Osteocyte (in vitro differentiated cells): Measurements from ENCODE around the gene OBP2B. TPM values are rescaled to one million over a fixed set of nuclear protein-coding genes. Genes with fewer than 3 reads are reported as not detected.

Experiments
- DNase-seq: peaks from one replicate; pipeline ENCODE4 v3.0.0; 2021; ENCODE audit warnings: mixed read lengths; ENCODE audit not compliant: unreplicated experiment; ENCODE audit errors: extremely low spot score
- H3K27ac Mint-ChIP-seq: one replicate; pipeline ENCODE4 v1.8.0; 2021; ENCODE audit warnings: mild to moderate bottlenecking, mixed read lengths; ENCODE audit not compliant: unreplicated experiment
- H3K27me3 Mint-ChIP-seq: one replicate; pipeline ENCODE4 v1.8.0; 2021; ENCODE audit warnings: mixed read lengths; ENCODE audit not compliant: unreplicated experiment
- H3K36me3 Mint-ChIP-seq: one replicate; pipeline ENCODE4 v1.8.0; 2021; ENCODE audit warnings: mixed read lengths; ENCODE audit not compliant: unreplicated experiment
- H3K4me1 Mint-ChIP-seq: one replicate; pipeline ENCODE4 v1.8.0; 2021; ENCODE audit warnings: mixed read lengths; ENCODE audit not compliant: unreplicated experiment
- H3K4me3 Mint-ChIP-seq: one replicate; pipeline ENCODE4 v1.8.0; 2021; ENCODE audit warnings: mild to moderate bottlenecking, moderate library complexity, mixed read lengths; ENCODE audit not compliant: unreplicated experiment
- H3K9me3 Mint-ChIP-seq: one replicate; pipeline ENCODE4 v1.8.0; 2021; ENCODE audit warnings: mixed read lengths; ENCODE audit not compliant: unreplicated experiment
- total RNA-seq: library from RNA; stranded (reverse); gene quantifications from 2 replicates; pipeline ENCODE4 v1.2.1, GENCODE V29; 2021
- TF ChIP-seq, protein P1 (sequence below): fragments of 200-600 bp; sonication (generic); IDR thresholded peaks from 2 replicates; pipeline ENCODE4 v1.5.0; 2021; ENCODE audit warnings: antibody characterized with exemption, mild to moderate bottlenecking, moderate library complexity

The OBP2B gene
- total RNA-seq, 1 donor from 2014 or later: not detected

DNA sequence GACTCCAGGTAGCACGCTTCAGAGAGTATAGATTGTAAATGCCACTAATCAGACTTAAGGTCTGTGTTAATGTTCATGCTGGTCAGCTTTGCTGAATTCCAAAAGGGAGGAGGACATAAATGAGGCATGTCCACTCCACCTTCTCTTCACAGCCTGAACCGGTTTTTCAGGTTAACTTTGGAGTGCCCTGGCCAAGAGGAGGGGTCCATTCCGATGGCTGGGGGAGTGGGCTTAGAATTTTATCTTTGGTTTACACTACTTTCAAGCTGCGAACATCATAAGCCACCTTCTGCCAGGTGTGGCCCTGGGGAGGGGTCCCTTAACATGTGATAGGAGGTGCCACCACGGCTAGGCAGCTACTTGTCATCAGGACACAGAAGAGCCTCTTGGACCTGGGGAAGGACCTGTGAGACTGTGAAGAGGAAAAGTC, 41.7 kb upstream of the OBP2B start:
- no peaks in the 10 kb centered on the region for H3K4me1 Mint-ChIP-seq
- peaks cover 44% of the 10 kb centered on the region for H3K27me3 Mint-ChIP-seq
- no peak overlapping the region for H3K27ac Mint-ChIP-seq
- H3K36me3 Mint-ChIP-seq: no peaks in the 10 kb centered on the region
- TF ChIP-seq, protein P1, sequence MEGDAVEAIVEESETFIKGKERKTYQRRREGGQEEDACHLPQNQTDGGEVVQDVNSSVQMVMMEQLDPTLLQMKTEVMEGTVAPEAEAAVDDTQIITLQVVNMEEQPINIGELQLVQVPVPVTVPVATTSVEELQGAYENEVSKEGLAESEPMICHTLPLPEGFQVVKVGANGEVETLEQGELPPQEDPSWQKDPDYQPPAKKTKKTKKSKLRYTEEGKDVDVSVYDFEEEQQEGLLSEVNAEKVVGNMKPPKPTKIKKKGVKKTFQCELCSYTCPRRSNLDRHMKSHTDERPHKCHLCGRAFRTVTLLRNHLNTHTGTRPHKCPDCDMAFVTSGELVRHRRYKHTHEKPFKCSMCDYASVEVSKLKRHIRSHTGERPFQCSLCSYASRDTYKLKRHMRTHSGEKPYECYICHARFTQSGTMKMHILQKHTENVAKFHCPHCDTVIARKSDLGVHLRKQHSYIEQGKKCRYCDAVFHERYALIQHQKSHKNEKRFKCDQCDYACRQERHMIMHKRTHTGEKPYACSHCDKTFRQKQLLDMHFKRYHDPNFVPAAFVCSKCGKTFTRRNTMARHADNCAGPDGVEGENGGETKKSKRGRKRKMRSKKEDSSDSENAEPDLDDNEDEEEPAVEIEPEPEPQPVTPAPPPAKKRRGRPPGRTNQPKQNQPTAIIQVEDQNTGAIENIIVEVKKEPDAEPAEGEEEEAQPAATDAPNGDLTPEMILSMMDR: no peak
- H3K4me3 Mint-ChIP-seq: no peak overlapping the region
- peak; percentile 57 for DNase-seq
- peaks cover 3% of the 10 kb centered on the region for H3K9me3 Mint-ChIP-seq

DNA sequence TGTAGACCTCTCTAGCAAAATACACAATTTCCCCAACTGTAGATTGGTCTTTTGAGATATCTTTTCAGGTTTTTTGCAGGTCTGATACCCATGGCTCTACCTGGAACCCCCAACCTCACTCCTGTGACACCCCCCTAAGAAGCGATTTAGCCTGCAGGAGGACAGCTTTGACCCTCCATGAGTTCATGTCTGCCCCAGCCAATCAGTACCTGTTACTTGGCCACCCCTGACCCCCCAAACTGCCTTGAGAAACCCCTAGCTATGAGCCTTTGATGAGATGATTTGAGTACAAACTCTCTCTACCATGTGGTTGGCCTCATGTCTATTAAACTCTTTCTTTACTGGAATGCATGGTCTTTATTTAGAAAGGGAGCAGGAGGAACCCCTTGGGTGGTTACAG, 40.3 kb upstream of the OBP2B start:
- Mint-ChIP-seq H3K4me1 (no peaks in the 10 kb centered on the region), H3K4me3 (no peak overlapping the region), H3K27ac (no peak overlapping the region), H3K27me3 (peaks cover 56% of the 10 kb centered on the region), H3K36me3 (no peaks in the 10 kb centered on the region), H3K9me3 (peaks cover 3% of the 10 kb centered on the region)
- TF ChIP-seq, protein P1: no peak
- DNase-seq: peak; percentile 60

DNA sequence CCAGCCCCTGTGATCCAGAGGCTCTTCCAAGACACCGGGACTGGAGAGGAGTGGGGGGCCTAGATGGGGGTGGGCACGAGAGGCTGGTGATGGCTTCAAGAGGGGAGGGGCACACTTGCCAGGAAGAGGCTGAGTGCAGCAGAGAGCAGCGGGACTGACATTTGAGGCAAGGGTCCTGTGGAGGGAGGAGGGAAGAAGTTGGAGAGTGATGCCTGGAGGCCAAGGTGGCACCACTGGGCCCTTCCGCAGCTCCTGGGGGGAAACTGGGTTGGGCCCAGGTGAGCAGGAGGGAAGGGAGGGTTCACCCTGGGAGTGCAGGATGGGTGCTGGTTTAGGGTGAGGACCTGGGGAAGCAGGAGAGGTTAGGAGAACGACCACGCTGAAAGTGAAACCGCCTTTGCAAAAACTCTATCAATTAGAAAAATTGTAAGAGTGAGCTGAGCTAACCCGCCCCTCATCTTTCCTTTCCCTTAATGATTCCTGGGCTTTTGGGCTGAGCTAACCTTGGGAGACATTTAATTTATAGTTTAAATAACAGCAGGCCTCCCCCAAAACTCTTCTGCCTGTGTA, 39.8 kb upstream of the OBP2B start:
- peaks cover 1% of the 10 kb centered on the region for H3K9me3 Mint-ChIP-seq
- H3K36me3 Mint-ChIP-seq: no peaks in the 10 kb centered on the region
- TF ChIP-seq, protein P1: no peak
- no peaks in the 10 kb centered on the region for H3K4me1 Mint-ChIP-seq
- DNase-seq: peak; percentile 59
- H3K27me3 Mint-ChIP-seq: peaks cover 59% of the 10 kb centered on the region
- no peak overlapping the region for H3K27ac Mint-ChIP-seq
- H3K4me3 Mint-ChIP-seq: no peak overlapping the region

DNA sequence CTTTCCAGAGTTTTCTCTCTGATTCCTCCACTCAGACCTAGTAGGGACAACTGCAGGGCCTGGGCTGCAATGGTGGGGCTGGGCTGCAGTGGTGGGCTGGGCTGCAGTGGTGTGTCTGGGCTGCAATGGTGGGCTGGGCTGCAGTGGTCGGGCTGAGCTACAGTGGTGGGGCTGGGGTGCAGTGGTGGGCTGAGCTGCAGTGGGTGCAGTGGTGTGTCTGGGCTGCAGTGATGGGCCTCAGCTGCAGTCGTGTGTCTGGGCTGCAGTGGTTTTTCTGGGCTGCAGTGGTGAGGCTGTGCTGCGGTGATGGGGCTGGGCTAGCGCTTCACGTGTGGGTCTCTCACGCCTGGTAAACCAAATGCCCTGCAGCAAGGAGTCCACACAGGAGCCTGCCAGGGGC, 38.6 kb upstream of the OBP2B start:
- Mint-ChIP-seq H3K27ac (no peak overlapping the region), H3K4me1 (no peaks in the 10 kb centered on the region), H3K9me3 (no peaks in the 10 kb centered on the region), H3K4me3 (no peak overlapping the region), H3K27me3 (peaks cover 56% of the 10 kb centered on the region), H3K36me3 (no peaks in the 10 kb centered on the region)
- TF ChIP-seq, protein P1: no peak
- peak; percentile 64 for DNase-seq

DNA sequence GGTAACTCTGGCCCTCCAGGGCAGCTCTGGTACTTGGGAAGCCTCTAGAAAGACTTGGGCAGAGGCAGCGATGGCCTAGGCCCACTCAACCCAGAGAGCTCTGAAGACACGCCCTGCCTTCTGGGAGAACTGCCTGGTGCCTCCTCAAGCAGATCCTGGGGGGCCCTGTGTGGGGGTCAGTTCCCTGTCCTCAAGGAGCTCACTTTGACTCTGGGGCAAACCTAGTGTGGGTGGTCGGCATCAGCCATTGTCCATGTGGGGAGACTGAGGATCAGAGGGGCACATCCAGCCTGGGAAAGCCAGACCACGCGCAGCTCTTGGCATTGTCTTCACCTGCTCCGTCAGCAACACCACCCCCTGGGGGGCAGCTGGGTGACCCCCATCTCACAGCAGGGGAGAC, 37.9 kb upstream of the OBP2B start:
- Mint-ChIP-seq H3K36me3 (no peaks in the 10 kb centered on the region), H3K4me3 (no peak overlapping the region), H3K27me3 (peaks cover 60% of the 10 kb centered on the region), H3K27ac (no peak overlapping the region), H3K9me3 (no peaks in the 10 kb centered on the region), H3K4me1 (no peaks in the 10 kb centered on the region)
- TF ChIP-seq, protein P1: no peak
- peak; percentile 81 for DNase-seq
